ENCODE measurements around the gene VKORC1L1. TPM values are rescaled to one million over a fixed set of nuclear protein-coding genes. Genes with fewer than 3 reads are reported as not detected.
"Not testable (repeated sequence)": the region's sequence is repeated elsewhere in the genome, so short reads cannot be mapped to it uniquely, and the experiment has no call there.

The VKORC1L1 gene
- 31.7 TPM for total RNA-seq

DNA sequence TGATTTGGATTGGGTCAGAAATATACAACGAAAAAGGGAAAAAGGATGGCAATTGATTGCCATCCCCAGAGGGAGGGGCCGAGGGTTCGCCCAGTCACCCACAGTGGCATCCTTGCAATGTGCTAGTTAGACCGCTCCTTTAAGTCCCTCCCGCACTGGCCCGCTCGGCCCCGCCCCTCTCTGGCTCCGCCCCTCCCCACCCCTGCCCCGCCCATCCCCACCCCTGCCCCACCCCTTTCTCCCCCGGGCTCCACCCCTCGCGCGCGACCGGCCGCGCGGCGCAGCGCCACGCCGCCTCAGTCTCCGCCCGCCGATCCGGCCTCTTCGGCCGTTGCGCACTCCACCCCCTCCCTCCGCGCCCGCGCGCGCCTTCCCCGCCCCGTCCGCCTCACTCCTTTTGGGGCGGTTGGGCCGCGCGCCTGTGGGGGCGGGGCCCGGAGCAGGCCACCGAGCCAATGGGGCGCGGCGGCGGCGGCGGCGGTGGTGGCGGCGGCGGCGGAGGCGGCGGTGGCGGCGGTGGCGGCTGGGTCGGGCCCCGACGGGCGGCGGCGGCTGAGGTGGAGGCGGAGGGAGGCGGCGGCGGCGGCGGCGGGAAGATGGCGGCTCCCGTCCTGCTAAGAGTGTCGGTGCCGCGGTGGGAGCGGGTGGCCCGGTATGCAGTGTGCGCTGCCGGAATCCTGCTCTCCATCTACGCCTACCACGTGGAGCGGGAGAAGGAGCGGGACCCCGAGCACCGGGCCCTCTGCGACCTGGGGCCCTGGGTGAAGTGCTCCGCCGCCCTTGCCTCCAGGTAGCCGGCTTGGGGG lies at the start of gene VKORC1L1:
Gene VKORC1L1, plus strand, starts transcription at position 299 of the 806 bp plus-strand sequence. Its CDS starts 298 bp downstream, at position 597.
- DNase-seq = peak; percentile 89

GRCh38 chr7:65827366-65827765 lies 45.5 kb upstream of the VKORC1L1 start:
- DNase-seq = no peak

GRCh38 chr7:65832281-65832680 lies 40.6 kb upstream of the VKORC1L1 start:
- DNase-seq = no peak

- DNase-seq = not testable (repeated sequence)
These were observed 36.2 kb upstream of the VKORC1L1 start for GRCh38 chr7:65836684-65837083.

GRCh38 chr7:65837541-65837956 lies 35.3 kb upstream of the VKORC1L1 start:
- DNase-seq = not testable (repeated sequence)

GRCh38 chr7:65839846-65840245 lies 33.0 kb upstream of the VKORC1L1 start:
- DNase-seq = no peak

DNA sequence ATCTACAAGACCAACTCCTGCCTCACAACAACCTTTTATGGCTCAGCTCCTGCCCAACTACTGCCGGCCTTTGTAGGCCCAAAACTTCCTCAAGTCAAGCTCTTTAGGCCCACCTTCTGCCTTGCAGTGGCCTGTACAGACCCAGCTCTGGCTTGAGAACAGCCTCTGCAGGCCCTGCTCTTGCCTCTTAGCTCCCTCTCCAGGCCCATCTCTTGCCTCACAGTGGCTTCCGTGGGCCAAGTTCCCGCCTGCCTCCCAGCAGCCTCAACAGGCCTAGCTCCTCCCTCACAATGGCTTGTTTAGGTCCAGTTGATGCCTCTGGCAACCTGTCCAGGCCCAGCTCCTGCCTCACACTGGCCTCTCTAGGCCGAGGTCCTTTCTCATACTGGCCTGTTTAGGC lies 32.4 kb upstream of the VKORC1L1 start:
- no peak for DNase-seq

DNA sequence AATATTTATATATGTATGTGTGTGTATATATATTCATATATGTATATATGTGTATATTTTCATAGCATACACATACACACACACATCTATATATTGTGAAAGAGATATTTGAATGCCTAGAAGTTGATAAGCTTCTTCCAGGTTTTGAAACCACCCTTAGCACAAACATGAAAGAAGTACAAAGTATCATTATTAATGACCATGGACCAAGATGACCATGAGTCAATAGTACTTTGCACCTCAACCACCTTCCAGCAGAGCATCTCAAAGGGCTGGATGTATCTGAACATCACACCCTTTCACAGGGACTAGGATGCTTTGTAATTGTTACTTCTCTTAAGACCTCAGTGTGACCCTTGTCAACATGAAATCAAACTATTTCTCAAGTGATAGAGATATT lies 29.3 kb upstream of the VKORC1L1 start:
- not testable (repeated sequence) for DNase-seq

- no peak for DNase-seq
These were observed 26.8 kb upstream of the VKORC1L1 start for GRCh38 chr7:65846008-65846570.

- DNase-seq = not testable (repeated sequence)
These were observed 19.4 kb upstream of the VKORC1L1 start for GRCh38 chr7:65853426-65853825.

DNA sequence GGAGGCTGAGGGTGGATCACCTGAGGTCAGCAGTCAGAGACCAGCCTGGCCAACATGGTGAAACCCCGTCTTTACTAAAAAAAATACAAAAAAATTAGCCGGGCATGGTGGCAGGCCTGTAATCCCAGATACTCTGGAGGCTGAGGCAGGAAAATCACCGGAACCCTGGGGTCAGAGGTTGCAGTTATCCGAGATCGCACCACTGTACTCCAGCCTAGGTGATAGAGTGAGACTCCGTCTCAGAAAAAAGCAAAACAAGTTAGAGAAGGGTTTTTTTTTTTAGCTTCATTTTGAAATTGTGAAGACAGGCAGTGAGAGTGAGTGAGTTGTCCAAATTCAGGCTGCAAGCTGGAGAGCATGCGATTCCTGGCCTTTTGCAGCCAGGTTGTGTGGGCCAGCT lies 19.0 kb upstream of the VKORC1L1 start:
- not testable (repeated sequence) for DNase-seq

- DNase-seq = not testable (repeated sequence)
These were observed 15.5 kb upstream of the VKORC1L1 start for GRCh38 chr7:65857321-65857894.

DNA sequence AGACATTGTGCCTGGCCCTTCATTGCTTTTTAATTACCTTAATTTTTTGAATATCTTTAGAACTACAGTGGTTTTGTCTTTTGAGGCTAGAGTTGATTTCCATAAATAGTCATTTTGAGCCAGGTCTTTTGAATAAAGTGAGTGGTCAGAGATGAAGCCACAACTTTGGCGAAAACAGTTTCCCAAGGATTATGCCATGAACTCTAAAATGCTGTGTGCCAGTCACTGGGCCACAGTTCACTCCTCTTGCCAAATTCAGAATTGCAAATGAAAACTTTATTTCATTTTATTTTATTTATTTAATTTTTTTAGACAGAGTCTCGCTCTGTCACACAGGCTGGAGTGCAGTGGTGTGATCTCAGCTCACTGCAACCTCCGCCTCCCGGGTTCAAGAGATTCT lies 14.2 kb upstream of the VKORC1L1 start:
- not testable (repeated sequence) for DNase-seq

DNA sequence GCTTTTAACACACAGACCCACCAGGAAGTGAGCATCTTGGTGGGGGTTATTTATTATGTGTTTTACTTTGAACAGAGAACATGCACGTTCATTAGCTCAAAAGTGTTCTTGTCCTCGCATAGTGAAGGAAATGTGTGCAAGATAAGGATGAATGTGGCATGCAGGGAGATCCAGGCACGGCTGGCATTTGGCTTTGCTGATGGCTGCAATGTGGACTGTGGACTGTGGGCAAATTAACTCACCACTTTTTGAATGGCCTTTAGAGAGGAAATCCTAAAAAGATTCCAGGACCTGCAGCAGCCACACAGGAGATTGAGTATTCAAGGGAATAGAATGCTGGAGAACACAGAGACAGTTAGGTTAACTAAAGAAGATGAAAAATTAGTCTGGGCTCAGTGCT lies 6.6 kb upstream of the VKORC1L1 start:
- not testable (repeated sequence) for DNase-seq

DNA sequence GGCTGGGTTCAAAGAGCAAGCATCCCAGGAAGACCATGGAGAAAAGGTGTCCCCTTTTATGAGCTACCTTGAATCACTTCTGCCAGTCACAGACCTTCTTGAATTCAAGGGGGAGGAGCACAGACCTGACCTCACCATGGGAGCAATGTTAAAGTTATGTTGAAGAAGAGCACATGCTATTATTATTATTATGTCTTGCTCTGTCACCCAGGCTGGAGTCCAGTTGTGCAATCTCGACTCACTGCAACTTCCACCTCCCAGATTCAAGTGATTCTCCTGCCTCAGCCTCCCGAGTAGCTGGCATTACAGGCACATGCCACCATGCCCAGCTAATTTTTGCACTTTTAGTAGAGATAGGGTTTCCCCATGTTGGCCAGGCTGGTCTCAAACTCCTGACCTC lies 5.2 kb upstream of the VKORC1L1 start:
- not testable (repeated sequence) for DNase-seq

DNA sequence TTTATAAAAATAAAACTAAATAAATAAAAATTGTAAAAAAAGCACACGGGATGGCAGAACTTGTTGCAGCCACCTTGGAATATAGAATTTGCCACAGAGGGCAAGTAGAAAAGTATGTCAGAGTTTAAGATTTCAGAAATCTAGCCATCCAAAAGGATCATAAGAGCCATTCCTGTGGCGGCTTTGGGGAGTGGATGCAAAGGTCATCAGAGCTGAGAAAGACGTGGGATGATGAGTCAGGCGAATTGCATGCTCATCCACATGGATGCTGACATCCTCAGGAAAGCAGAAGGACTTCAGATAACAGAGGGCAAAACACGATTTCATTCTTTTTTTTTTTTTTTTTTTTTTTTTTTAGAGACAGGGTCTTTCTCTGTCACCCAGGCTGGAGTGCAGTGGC lies 3.6 kb upstream of the VKORC1L1 start:
- not testable (repeated sequence) for DNase-seq

- DNase-seq = not testable (repeated sequence)
These were observed 1.4 kb upstream of the VKORC1L1 start for GRCh38 chr7:65871451-65871850.

DNA sequence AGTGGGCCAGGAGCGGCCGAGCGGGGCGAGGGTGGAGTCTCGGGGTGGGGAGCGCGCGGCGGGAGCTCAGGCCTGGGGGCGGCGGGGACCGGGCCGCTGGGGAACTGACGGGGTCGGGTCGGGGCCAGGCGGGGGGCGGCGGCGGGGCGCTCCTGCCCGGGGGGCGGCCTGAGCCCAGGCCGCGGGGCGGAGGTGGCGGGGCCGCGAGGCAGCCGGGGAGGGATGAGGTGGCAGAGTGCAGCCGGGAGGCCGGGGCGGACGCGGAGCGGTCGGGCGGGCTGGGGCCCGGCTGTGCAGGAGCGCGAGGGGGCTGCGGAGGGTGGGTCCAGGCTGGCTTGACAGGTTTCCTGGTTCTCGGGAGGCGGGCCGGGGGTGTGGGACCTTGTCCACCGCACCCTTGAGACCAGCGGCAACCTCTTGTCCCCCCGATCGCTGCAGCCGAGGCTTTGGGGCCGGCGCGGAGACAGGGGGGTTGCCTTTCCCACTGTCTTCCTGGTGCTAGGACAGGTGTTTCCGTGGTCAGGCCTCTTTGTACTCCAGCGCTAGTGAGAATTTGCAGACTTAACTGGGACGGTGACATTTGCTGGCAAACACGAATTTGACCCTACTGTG lies 814 bp downstream of the VKORC1L1 start:
- DNase-seq = peak; percentile 9

- DNase-seq = not testable (repeated sequence)
These were observed 2.8 kb downstream of the VKORC1L1 start for GRCh38 chr7:65875715-65876114.

- not testable (repeated sequence) for DNase-seq
These were observed 6.6 kb downstream of the VKORC1L1 start for GRCh38 chr7:65879292-65880153.

DNA sequence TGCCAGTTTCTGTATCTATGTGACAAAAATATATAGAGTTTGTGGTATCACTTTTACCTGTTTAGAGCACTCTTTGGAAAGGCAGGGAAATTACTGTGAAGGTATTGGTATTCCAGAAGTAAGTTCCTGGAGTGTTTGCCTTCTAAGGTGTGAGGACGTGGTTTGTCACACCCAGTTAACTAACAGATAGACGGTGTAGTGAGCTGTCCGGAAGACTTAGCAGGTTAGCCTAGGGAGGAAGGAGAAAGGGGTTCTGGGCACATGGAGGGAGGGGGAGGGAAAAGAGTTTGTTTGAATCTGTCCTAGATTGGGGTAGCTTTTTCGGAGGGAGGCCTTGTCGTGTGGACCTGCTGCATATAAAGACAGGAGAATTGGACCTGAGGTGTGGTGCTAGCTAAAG lies 7.4 kb downstream of the VKORC1L1 start:
- DNase-seq = not testable (repeated sequence)

DNA sequence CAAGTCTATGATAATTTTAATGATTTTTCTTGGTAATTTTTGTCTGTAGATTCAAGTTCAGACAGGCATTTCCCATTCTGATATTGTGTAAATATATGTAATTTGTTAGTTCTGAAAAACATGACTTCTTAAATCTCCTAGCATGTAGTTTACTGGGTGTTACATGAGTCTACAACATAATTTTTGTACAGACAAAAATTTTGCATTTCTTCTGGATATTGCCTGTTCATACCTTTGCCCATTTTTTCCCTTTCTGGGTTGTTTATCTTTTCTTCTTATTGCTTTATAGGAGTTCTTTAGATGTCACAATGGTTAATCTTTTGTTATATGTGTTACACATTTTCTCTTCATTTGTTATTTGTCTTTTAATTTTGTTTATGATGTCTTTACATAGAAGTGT lies 12.1 kb downstream of the VKORC1L1 start:
- not testable (repeated sequence) for DNase-seq

All from occipital lobe (tissue), 2 donors.